H9 (cell line): ENCODE measurements around the gene CXCR5. TPM values are rescaled to one million over a fixed set of nuclear protein-coding genes. Genes with fewer than 3 reads are reported as not detected.

Source experiments
- DNase-seq: peaks from one replicate; pipeline ENCODE4 v3.0.0-alpha.2; 2017
- H2AFZ ChIP-seq: one replicate; pipeline ENCODE4 v1.6.1; 2013; ENCODE audit warnings: mild to moderate bottlenecking, low read length, control low read depth, moderate library complexity
- H2AK5ac ChIP-seq: 2 replicates; pipeline ENCODE4 v1.6.1; 2013; ENCODE audit warnings: low read length, control low read depth, mixed read lengths; ENCODE audit not compliant: insufficient read length
- H2BK120ac ChIP-seq: one replicate; pipeline ENCODE4 v1.6.1; 2013; ENCODE audit warnings: low read depth, mild to moderate bottlenecking, low read length, control low read depth, inconsistent platforms; ENCODE audit not compliant: poor library complexity, severe bottlenecking
- H2BK12ac ChIP-seq: 2 replicates; pipeline ENCODE4 v1.6.1; 2013; ENCODE audit warnings: low read length, control low read depth, mixed read lengths, low read depth; ENCODE audit not compliant: insufficient read length
- H2BK15ac ChIP-seq: 2 replicates; pipeline ENCODE4 v1.6.1; 2013; ENCODE audit warnings: low read depth, low read length, control low read depth
- H2BK20ac ChIP-seq: one replicate; pipeline ENCODE4 v1.6.1; 2013; ENCODE audit warnings: low read depth, mild to moderate bottlenecking, low read length, control low read depth, inconsistent platforms; ENCODE audit not compliant: poor library complexity, severe bottlenecking
- H2BK5ac ChIP-seq: 2 replicates; pipeline ENCODE4 v1.6.1; 2013; ENCODE audit warnings: low read length, control low read depth, mixed read lengths; ENCODE audit not compliant: insufficient read length
- H3K14ac ChIP-seq: 2 replicates; pipeline ENCODE4 v1.6.1; 2013; ENCODE audit warnings: low read length, control low read depth; ENCODE audit not compliant: insufficient read depth
- H3K18ac ChIP-seq: 2 replicates; pipeline ENCODE4 v1.6.1; 2013; ENCODE audit warnings: low read depth, mild to moderate bottlenecking, mixed read lengths, low read length, control low read depth; ENCODE audit not compliant: insufficient read length
- H3K23ac ChIP-seq: 2 replicates; pipeline ENCODE4 v1.6.1; 2013; ENCODE audit warnings: low read length, control low read depth, mixed read lengths, low read depth; ENCODE audit not compliant: insufficient read length
- H3K23me2 ChIP-seq: 2 replicates; pipeline ENCODE4 v1.6.1; 2013; ENCODE audit warnings: low read depth, mild to moderate bottlenecking, mixed read lengths, low read length, control low read depth; ENCODE audit not compliant: insufficient read length, poor library complexity, severe bottlenecking
- H3K27ac ChIP-seq: 2 replicates; pipeline ENCODE4 v1.5.1; 2013; ENCODE audit warnings: low read length, control low read depth, mixed read lengths, low read depth; ENCODE audit not compliant: insufficient read length
- H3K27me3 ChIP-seq: 2 replicates; pipeline ENCODE4 v1.6.1; 2013; ENCODE audit warnings: low read length, control low read depth, inconsistent platforms; ENCODE audit not compliant: insufficient read depth
- H3K4ac ChIP-seq: 2 replicates; pipeline ENCODE4 v1.6.1; 2013; ENCODE audit warnings: low read depth, mild to moderate bottlenecking, control low read depth, inconsistent platforms, low read length, moderate library complexity
- H3K4me1 ChIP-seq: 2 replicates; pipeline ENCODE4 v1.6.1; 2013; ENCODE audit warnings: low read length, control low read depth, inconsistent platforms; ENCODE audit not compliant: insufficient read depth
- H3K4me2 ChIP-seq: 2 replicates; pipeline ENCODE4 v1.6.1; 2013; ENCODE audit warnings: low read length, control low read depth, mixed read lengths; ENCODE audit not compliant: insufficient read length, insufficient read depth
- H3K56ac ChIP-seq: 2 replicates; pipeline ENCODE4 v1.6.1; 2013; ENCODE audit warnings: low read depth, mild to moderate bottlenecking, mixed read lengths, low read length, control low read depth; ENCODE audit not compliant: insufficient read length
- H3K79me1 ChIP-seq: 2 replicates; pipeline ENCODE4 v1.6.1; 2013; ENCODE audit warnings: low read depth, mild to moderate bottlenecking, moderate library complexity, low read length, control low read depth, inconsistent platforms; ENCODE audit not compliant: insufficient read depth, poor library complexity, severe bottlenecking
- H3K79me2 ChIP-seq: 2 replicates; pipeline ENCODE4 v1.6.1; 2013; ENCODE audit warnings: low read length, control low read depth, inconsistent platforms; ENCODE audit not compliant: insufficient read depth
- H3K9ac ChIP-seq: 2 replicates; pipeline ENCODE4 v1.6.1; 2013; ENCODE audit warnings: low read length, control low read depth, mixed read lengths; ENCODE audit not compliant: insufficient read length; ENCODE audit errors: extremely low read depth
- H3K9me3 ChIP-seq: one replicate; pipeline ENCODE4 v1.6.1; 2013; ENCODE audit warnings: low read depth, low read length, inconsistent platforms; ENCODE audit not compliant: control insufficient read depth
- H3T11ph ChIP-seq: one replicate; pipeline ENCODE4 v1.6.1; 2013; ENCODE audit warnings: mild to moderate bottlenecking, low read length, control low read depth, inconsistent platforms
- H4K20me1 ChIP-seq: one replicate; pipeline ENCODE4 v1.6.1; 2013; ENCODE audit not compliant: control insufficient read depth, insufficient read length, insufficient read depth
- H4K5ac ChIP-seq: 2 replicates; pipeline ENCODE4 v1.6.1; 2013; ENCODE audit warnings: low read depth, mild to moderate bottlenecking, mixed read lengths, low read length, control low read depth; ENCODE audit not compliant: insufficient read length
- H4K8ac ChIP-seq: replicated peaks from 2 replicates; pipeline ENCODE4 v1.6.1; 2013; ENCODE audit warnings: low read length, control low read depth, mixed read lengths, low read depth; ENCODE audit not compliant: insufficient read length
- H4K91ac ChIP-seq: 2 replicates; pipeline ENCODE4 v1.6.1; 2013; ENCODE audit warnings: low read depth, mild to moderate bottlenecking, moderate library complexity, mixed read lengths, low read length, control low read depth; ENCODE audit not compliant: insufficient read length
- H3K27ac Mint-ChIP-seq, 3 experiments: 2 replicates in 2 of 3; 3 replicates in 1 of 3; pipeline ENCODE4 v1.8.0; 2020 to 2021; ENCODE audit warnings: mixed read lengths in 3 of 3, mild to moderate bottlenecking in 1 of 3, moderate library complexity in 1 of 3
- H3K27me3 Mint-ChIP-seq: 2 replicates; pipeline ENCODE4 v1.8.0; 2021; ENCODE audit warnings: low read depth, mild to moderate bottlenecking, moderate library complexity, mixed read lengths
- H3K36me3 Mint-ChIP-seq, 3 experiments: 2 replicates in 2 of 3; 3 replicates in 1 of 3; pipeline ENCODE4 v1.8.0; 2020 to 2021; ENCODE audit warnings: low read depth in 3 of 3, mixed read lengths in 3 of 3; ENCODE audit not compliant: insufficient read depth in 1 of 3
- H3K4me1 Mint-ChIP-seq, 2 experiments: 2 replicates each; pipeline ENCODE4 v1.8.0; 2020; ENCODE audit warnings: mixed read lengths in 2 of 2
- H3K4me3 Mint-ChIP-seq, 2 experiments: 2 replicates in 1 of 2; 3 replicates in 1 of 2; pipeline ENCODE4 v1.8.0; 2020 to 2021; ENCODE audit warnings: mild to moderate bottlenecking in 2 of 2, mixed read lengths in 2 of 2, moderate library complexity in 1 of 2
- H3K9me3 Mint-ChIP-seq, 2 experiments: 2 replicates in 1 of 2; 3 replicates in 1 of 2; pipeline ENCODE4 v1.8.0; 2020; ENCODE audit warnings: mild to moderate bottlenecking in 2 of 2, mixed read lengths in 2 of 2, moderate library complexity in 1 of 2
- WGBS: extraction: QIAGEN DNeasy Blood & Tissue Kit; methylation state at CpG from one replicate; pipeline ENCODE4 v1.1.7; 2013; ENCODE audit warnings: missing lambda C conversion rate, low lambda C conversion rate, mixed read lengths; ENCODE audit not compliant: insufficient read length; ENCODE audit errors: extremely low coverage; 5-methylcytosine and 5-hydroxymethylcytosine counted together
- total RNA-seq: library from RNA; stranded (reverse); gene quantifications from 2 replicates; pipeline ENCODE4 v1.2.1, GENCODE V29; 2021
- TF ChIP-seq, protein P1 (sequence below): fragments of 200-600 bp; sonication (generic); conservative IDR thresholded peaks from 3 replicates; pipeline ENCODE4 v1.8.0; 2021; ENCODE audit warnings: antibody characterized with exemption, mild to moderate bottlenecking

Gene CXCR5
- total RNA-seq, 1 experiment from 2014 or later: 0.07 TPM

DNA sequence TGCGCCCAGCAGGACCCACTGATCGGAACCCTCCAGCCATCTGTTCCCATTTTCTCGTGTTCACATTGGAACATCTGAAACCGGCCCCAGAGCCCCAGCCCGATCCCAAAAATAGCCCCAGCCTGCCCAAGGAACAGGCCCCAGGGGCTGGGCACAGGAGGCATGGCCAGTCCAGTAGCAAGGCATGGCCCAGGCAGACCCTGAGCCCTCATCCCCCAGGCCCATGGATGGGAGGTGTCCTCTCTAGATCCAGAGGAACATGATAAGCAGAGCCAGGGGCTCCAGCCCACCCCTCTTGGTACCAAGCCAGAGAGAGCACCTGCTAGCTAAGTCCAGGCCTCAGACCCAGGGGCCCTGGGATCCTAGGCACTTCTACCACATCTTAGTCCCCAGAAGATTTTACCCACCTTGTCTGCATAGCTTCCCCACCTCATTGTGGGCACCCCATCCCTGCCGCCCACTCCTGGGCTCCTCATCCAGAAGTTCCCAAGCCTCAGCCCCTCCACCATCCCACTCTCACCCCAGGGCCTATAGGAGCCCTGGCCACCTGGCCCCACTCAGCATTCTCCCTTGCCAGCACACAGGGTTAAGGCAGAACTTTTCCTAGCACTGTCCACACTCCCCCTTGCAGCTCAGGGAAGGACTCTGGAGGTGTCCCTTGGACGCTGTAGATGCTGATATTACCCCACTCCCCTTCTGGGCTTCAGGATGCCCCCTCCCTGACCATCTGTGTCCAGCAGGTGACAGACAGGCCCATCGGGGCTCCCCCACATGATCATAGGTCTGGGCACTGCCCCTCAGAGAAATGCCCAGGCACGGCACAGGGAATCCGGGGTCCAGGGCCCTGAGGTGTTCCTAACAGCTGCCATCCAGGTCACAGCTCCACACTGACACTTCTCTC lies 32.5 kb downstream of the CXCR5 start:
- Mint-ChIP-seq H3K4me3 (peak overlapping the region; percentile 61 to 74), H3K9me3 (no peaks in the 10 kb centered on the region; a peak in 2 of 5 replicates), H3K36me3 (peaks cover 0 to 12% (median 6%) of the 10 kb centered on the region in 3 experiments; a peak in 4 of 7 replicates), H3K27me3 (no peaks in the 10 kb centered on the region), H3K27ac (peak overlapping the region; percentile 96 to 99 (median 98)), H3K4me1 (peaks cover 86 to 94% of the 10 kb centered on the region in 2 experiments)
- H2BK12ac ChIP-seq: peak overlapping the region; percentile 79
- no peak for DNase-seq
- no peak overlapping the region for H3T11ph ChIP-seq
- H3K18ac ChIP-seq: peak overlapping the region; percentile 15
- no peaks in the 10 kb centered on the region for H4K20me1 ChIP-seq
- H3K56ac ChIP-seq: no peak overlapping the region
- no peaks in the 10 kb centered on the region for H3K9me3 ChIP-seq
- H2BK15ac ChIP-seq: no peak overlapping the region
- H2AK5ac ChIP-seq: peak overlapping the region; percentile 69
- H4K91ac ChIP-seq: peak overlapping the region; percentile 47
- peak overlapping the region; percentile 29 for H3K4me2 ChIP-seq
- no peak overlapping the region for H2AFZ ChIP-seq
- H2BK5ac ChIP-seq: no peak overlapping the region
- H3K23me2 ChIP-seq: peaks cover 22% of the 10 kb centered on the region
- H3K27me3 ChIP-seq: no peaks in the 10 kb centered on the region
- no peak overlapping the region for H4K8ac ChIP-seq
- TF ChIP-seq, protein P1, sequence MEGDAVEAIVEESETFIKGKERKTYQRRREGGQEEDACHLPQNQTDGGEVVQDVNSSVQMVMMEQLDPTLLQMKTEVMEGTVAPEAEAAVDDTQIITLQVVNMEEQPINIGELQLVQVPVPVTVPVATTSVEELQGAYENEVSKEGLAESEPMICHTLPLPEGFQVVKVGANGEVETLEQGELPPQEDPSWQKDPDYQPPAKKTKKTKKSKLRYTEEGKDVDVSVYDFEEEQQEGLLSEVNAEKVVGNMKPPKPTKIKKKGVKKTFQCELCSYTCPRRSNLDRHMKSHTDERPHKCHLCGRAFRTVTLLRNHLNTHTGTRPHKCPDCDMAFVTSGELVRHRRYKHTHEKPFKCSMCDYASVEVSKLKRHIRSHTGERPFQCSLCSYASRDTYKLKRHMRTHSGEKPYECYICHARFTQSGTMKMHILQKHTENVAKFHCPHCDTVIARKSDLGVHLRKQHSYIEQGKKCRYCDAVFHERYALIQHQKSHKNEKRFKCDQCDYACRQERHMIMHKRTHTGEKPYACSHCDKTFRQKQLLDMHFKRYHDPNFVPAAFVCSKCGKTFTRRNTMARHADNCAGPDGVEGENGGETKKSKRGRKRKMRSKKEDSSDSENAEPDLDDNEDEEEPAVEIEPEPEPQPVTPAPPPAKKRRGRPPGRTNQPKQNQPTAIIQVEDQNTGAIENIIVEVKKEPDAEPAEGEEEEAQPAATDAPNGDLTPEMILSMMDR: no peak
- peaks cover 10% of the 10 kb centered on the region; the same call in 1 of the 2 replicates for H3K79me2 ChIP-seq
- H3K4ac ChIP-seq: 0 out of 2 replicates have a peak overlapping the region, but pooled peaks have one; percentile 20
- H3K4me1 ChIP-seq: peaks cover 33% of the 10 kb centered on the region
- WGBS: no CpG with 5 or more reads among the region's 10 CpGs
- no peak overlapping the region for H3K27ac ChIP-seq
- H3K23ac ChIP-seq: no peak overlapping the region
- no peak overlapping the region for H4K5ac ChIP-seq
- H2BK120ac ChIP-seq: no peak overlapping the region
- H3K9ac ChIP-seq: no peak overlapping the region
- peak overlapping the region; percentile 54; the same call in 1 of the 2 replicates for H3K14ac ChIP-seq
- H3K79me1 ChIP-seq: peaks cover 5% of the 10 kb centered on the region
- no peak overlapping the region for H2BK20ac ChIP-seq
